GM20431 (cell line): ENCODE measurements around the gene DNMT3L.
"Not testable (repeated sequence)": the region's sequence is repeated elsewhere in the genome, so short reads cannot be mapped to it uniquely, and the experiment has no call there.

Source experiments
- in situ Hi-C: fragments of 300-500 bp; cut with MseI, MboI; formaldehyde crosslinking; loops from one replicate; pipeline ENCODE4 v1.15.0; 2020; ENCODE audit warnings: low sequenced_read_pairs; ENCODE audit not compliant: unreplicated experiment

DNMT3L gene

GRCh38 chr21:44253832-44254710 lies 7.6 kb downstream of the DNMT3L start:
- in situ Hi-C loops = no loop called here

GRCh38 chr21:44249204-44250037 lies 12.3 kb downstream of the DNMT3L start:
- in situ Hi-C loops = not testable (repeated sequence)

- in situ Hi-C loops = not testable (repeated sequence)
Measured at GRCh38 chr21:44247904-44248303, 13.8 kb downstream of the DNMT3L start.

GRCh38 chr21:44243980-44244379 lies 17.7 kb downstream of the DNMT3L start:
- in situ Hi-C loops = not testable (repeated sequence)

- in situ Hi-C loops = not testable (repeated sequence)
Measured at GRCh38 chr21:44241281-44241680, 20.4 kb downstream of the DNMT3L start.

- in situ Hi-C loops = not testable (repeated sequence)
Measured at GRCh38 chr21:44240842-44241241, 20.9 kb downstream of the DNMT3L start, which contains the start of gene ICOSLG. Gene ICOSLG (minus strand): TSS chr21:44240943. CDS start chr21:44240817, 126 bp downstream.

GRCh38 chr21:44240353-44240752 lies 21.3 kb downstream of the DNMT3L start:
- in situ Hi-C loops = not testable (repeated sequence)

- in situ Hi-C loops = not testable (repeated sequence)
Measured at GRCh38 chr21:44229561-44229960, 32.1 kb downstream of the DNMT3L start.

- in situ Hi-C loops = not testable (repeated sequence)
Measured at GRCh38 chr21:44228109-44228508, 33.6 kb downstream of the DNMT3L start.

- in situ Hi-C loops = not testable (repeated sequence)
Measured at GRCh38 chr21:44227614-44228013, 34.1 kb downstream of the DNMT3L start.

GRCh38 chr21:44225605-44226004 lies 36.1 kb downstream of the DNMT3L start:
- in situ Hi-C loops = not testable (repeated sequence)

- in situ Hi-C loops = not testable (repeated sequence)
Measured at GRCh38 chr21:44223334-44223733, 38.4 kb downstream of the DNMT3L start.

- in situ Hi-C loops = not testable (repeated sequence)
Measured at GRCh38 chr21:44220674-44221073, 41.0 kb downstream of the DNMT3L start.

GRCh38 chr21:44218461-44218860 lies 43.2 kb downstream of the DNMT3L start:
- in situ Hi-C loops = not testable (repeated sequence)

- in situ Hi-C loops = not testable (repeated sequence)
Measured at GRCh38 chr21:44211978-44212377, 49.7 kb downstream of the DNMT3L start.

GRCh38 chr21:44211574-44211973 lies 50.1 kb downstream of the DNMT3L start:
- in situ Hi-C loops = not testable (repeated sequence)

GRCh38 chr21:44207860-44208646 lies 53.6 kb downstream of the DNMT3L start:
- in situ Hi-C loops = not testable (repeated sequence)

GRCh38 chr21:44206698-44207676 lies 54.7 kb downstream of the DNMT3L start:
- in situ Hi-C loops = not testable (repeated sequence)

GRCh38 chr21:44206187-44206586 lies 55.5 kb downstream of the DNMT3L start:
- in situ Hi-C loops = not testable (repeated sequence)
